Endothelial cell of umbilical vein (primary cell): ENCODE measurements around the gene ULK4. TPM values are rescaled to one million over a fixed set of nuclear protein-coding genes. Genes with fewer than 3 reads are reported as not detected.

ENCODE experiments used
- BruUV-seq: library from RNA; stranded (reverse); fragments of 400-500 nt; replicated peaks from 2 replicates; lab custom pipeline; 2021; lab: Mats Ljungman, UMichigan
- CTCF ChIA-PET: fragments of 300-600, 350-600 bp; sonication (Branson Sonifier 250); formaldehyde crosslinking; loops from one replicate; lab custom pipeline; 2021; ENCODE audit warnings: antibody characterized with exemption, inconsistent platforms; lab: Charles Lee
- POLR2A ChIA-PET: fragments of 300-600, 350-600 bp; sonication (Branson Sonifier 250); formaldehyde crosslinking; loops from one replicate; lab custom pipeline; 2021; ENCODE audit warnings: antibody characterized with exemption, inconsistent platforms; lab: Charles Lee
- DNase-seq: peaks from one replicate; pipeline ENCODE4 v3.0.0-alpha.2; 2011; ENCODE audit warnings: low read depth, low spot score
- FAIRE-seq: peaks from 2 replicates; lab custom pipeline; 2011; peaks lifted over from hg19 to GRCh38; lab: Jason Lieb, UNC
- H2AFZ ChIP-seq: 2 replicates; pipeline ENCODE4 v1.6.0; 2012; ENCODE audit warnings: low read depth, low read length, control low read depth, inconsistent platforms
- H3K27ac ChIP-seq: 2 replicates; pipeline ENCODE4 v1.5.1; 2011; ENCODE audit warnings: low read depth, mild to moderate bottlenecking, control low read depth, low read length, moderate library complexity; ENCODE audit not compliant: insufficient read depth
- H3K27me3 ChIP-seq, 2 experiments: 2 replicates each; pipeline versions ENCODE4 v1.6.0 to v1.6.1; 2011; ENCODE audit warnings: low read length in 2 of 2, mixed read lengths in 1 of 2; ENCODE audit not compliant: control insufficient read depth in 2 of 2, insufficient read depth in 2 of 2
- H3K36me3 ChIP-seq, 2 experiments: 2 replicates in 1 of 2; 3 replicates in 1 of 2; pipeline ENCODE4 v1.5.1; 2011; ENCODE audit warnings: low read length in 2 of 2, mild to moderate bottlenecking in 1 of 2, moderate library complexity in 1 of 2; ENCODE audit not compliant: control insufficient read depth in 2 of 2, insufficient read depth in 2 of 2; ENCODE audit errors: extremely low read depth in 1 of 2
- H3K4me1 ChIP-seq: 3 replicates; pipeline ENCODE4 v1.5.1; 2011; ENCODE audit warnings: mild to moderate bottlenecking, low read length; ENCODE audit not compliant: control insufficient read depth, insufficient read depth; ENCODE audit errors: extremely low read depth
- H3K4me2 ChIP-seq: 2 replicates; pipeline ENCODE4 v1.6.1; 2011; ENCODE audit warnings: low read length, control low read depth, mixed read lengths; ENCODE audit not compliant: insufficient read depth
- H3K4me3 ChIP-seq, 3 experiments: fragments of 200-600 bp in 1 of 3; sonication (generic), shearing (Covaris generic) in 1 of 3; replicated peaks in 1 of 3; 2 replicates each; pipeline ENCODE4 v1.5.1; 2011 to 2016; ENCODE audit warnings: control low read depth in 3 of 3, low read length in 3 of 3, mild to moderate bottlenecking in 2 of 3, inconsistent platforms in 1 of 3, low read depth in 1 of 3, moderate library complexity in 1 of 3; ENCODE audit not compliant: insufficient read depth in 1 of 3
- H3K79me2 ChIP-seq: 2 replicates; pipeline ENCODE4 v1.6.0; 2012; ENCODE audit warnings: low read length, inconsistent platforms; ENCODE audit not compliant: control insufficient read depth, insufficient read depth
- H3K9ac ChIP-seq: replicated peaks from 2 replicates; pipeline ENCODE3; 2011; ENCODE audit warnings: low read length, control low read depth; ENCODE audit not compliant: insufficient read depth; ENCODE audit errors: extremely low read depth
- H3K9me1 ChIP-seq: replicated peaks from 3 replicates; pipeline ENCODE4 v1.6.0; 2011; ENCODE audit warnings: mild to moderate bottlenecking, low read length; ENCODE audit not compliant: control insufficient read depth, insufficient read depth; ENCODE audit errors: extremely low read depth
- H3K9me3 ChIP-seq: replicated peaks from 2 replicates; pipeline ENCODE4 v1.5.1; 2012; ENCODE audit warnings: low read length, inconsistent platforms; ENCODE audit not compliant: control insufficient read depth, insufficient read depth
- H4K20me1 ChIP-seq: replicated peaks from 2 replicates; pipeline ENCODE3; 2011; ENCODE audit warnings: mild to moderate bottlenecking, low read length; ENCODE audit not compliant: control insufficient read depth, insufficient read depth; ENCODE audit errors: extremely low read depth
- CTCF ChIP-seq, 2 donors: IDR thresholded peaks; 1 replicate in 1 of 2; 2 replicates in 1 of 2; pipeline ENCODE4 v1.5.1; 2011; ENCODE audit warnings: low read length in 2 of 2, mild to moderate bottlenecking in 2 of 2, moderate library complexity in 2 of 2, control low read depth in 1 of 2, inconsistent platforms in 1 of 2, low read depth in 1 of 2; ENCODE audit not compliant: insufficient read depth in 1 of 2; ENCODE audit errors: extremely low read depth in 1 of 2
- EZH2 ChIP-seq: IDR thresholded peaks from 2 replicates; pipeline ENCODE4 v1.6.1; 2012; ENCODE audit warnings: borderline replicate concordance, low read depth, mild to moderate bottlenecking, moderate library complexity, low read length, inconsistent platforms; ENCODE audit not compliant: severe bottlenecking
- FOS ChIP-seq: IDR thresholded peaks from 2 replicates; pipeline ENCODE4 v1.6.1; 2011; ENCODE audit warnings: mild to moderate bottlenecking, low read length, moderate library complexity, borderline replicate concordance; ENCODE audit not compliant: insufficient read depth
- GATA2 ChIP-seq: IDR thresholded peaks from 2 replicates; pipeline ENCODE4 v1.7.0; 2011; ENCODE audit warnings: low read depth, mild to moderate bottlenecking, moderate library complexity, mixed read lengths, low read length; ENCODE audit not compliant: insufficient read length, insufficient read depth
- JUN ChIP-seq: IDR thresholded peaks from 2 replicates; pipeline ENCODE4 v1.6.1; 2011; ENCODE audit warnings: borderline replicate concordance, low read depth; ENCODE audit not compliant: insufficient read length, insufficient read depth
- MYC ChIP-seq: IDR thresholded peaks from one replicate; pipeline ENCODE4 v1.6.1; 2011; ENCODE audit warnings: mild to moderate bottlenecking, low read depth, low read length
- POLR2A ChIP-seq: IDR thresholded peaks from 2 replicates; pipeline ENCODE4 v1.6.1; 2012; ENCODE audit warnings: low read depth, mild to moderate bottlenecking, control low read depth, low read length
- POLR2AphosphoS5 ChIP-seq: IDR thresholded peaks from 2 replicates; pipeline ENCODE4 v1.6.1; 2012; ENCODE audit warnings: low read depth, mild to moderate bottlenecking, control low read depth, low read length, moderate library complexity; ENCODE audit not compliant: insufficient read depth
- dilution Hi-C: fragments of 300-500 bp; cut with MboI; formaldehyde crosslinking; loops from one replicate; pipeline ENCODE4 v1.15.0; 2019; ENCODE audit warnings: low sequenced_read_pairs; ENCODE audit not compliant: extremely low pct_ligation_motif_present
- intact Hi-C: fragments of 100-400 bp; cut with micrococcal nuclease; formaldehyde crosslinking; loops from one replicate; pipeline ENCODE4 v1.10.0; 2022
- polyA plus RNA-seq, 4 experiments: library from polyadenylated mRNA; depleted of rRNA in 3 of 4; stranded (reverse) in 3 of 4; unstranded in 1 of 4; fragments of >200 nt; gene quantifications; 2 replicates each; pipeline versions ENCODE4 v1.2.1 to v1.2.3, GENCODE V29; 2011 to 2012; ENCODE audit warnings: missing spikeins in 1 of 4
- total RNA-seq: library from RNA; stranded (reverse); gene quantifications from 2 replicates; pipeline ENCODE4 v1.2.3, GENCODE V29; 2021
- TF ChIP-seq, protein P1 (sequence below): IDR thresholded peaks from 2 replicates; pipeline ENCODE4 v1.6.1; 2011; ENCODE audit not compliant: insufficient read depth, insufficient read length

ULK4 gene
- total and polyA plus RNA-seq, 2 donors (not counting 3 experiments of a cell fraction or from before 2014, with no cell fraction given) = 3.3 to 16.0 TPM

- dilution Hi-C loops (no loop called here), intact Hi-C loops (no loop called here)
- FAIRE-seq (no peak), DNase-seq (no peak)
- H3K4me3 ChIP-seq = no peak overlapping the region
- H3K27me3 ChIP-seq = no peaks in the 10 kb centered on the region
- H3K4me2 ChIP-seq = no peak overlapping the region
- BruUV-seq = no TSS peak
- TF ChIP-seq GATA2 (no peak), POLR2AphosphoS5 (no peak), POLR2A (no peak), CTCF (IDR thresholded peaks at IDR 0.05; ENCODE audit: extremely low read depth in 1 of 2, insufficient read depth in 1 of 2, low read depth in 1 of 2, low read length in 2 of 2) (no peak), FOS (no peak), EZH2 (no peak), JUN (no peak), MYC (no peak)
- TF ChIP-seq, protein P1, sequence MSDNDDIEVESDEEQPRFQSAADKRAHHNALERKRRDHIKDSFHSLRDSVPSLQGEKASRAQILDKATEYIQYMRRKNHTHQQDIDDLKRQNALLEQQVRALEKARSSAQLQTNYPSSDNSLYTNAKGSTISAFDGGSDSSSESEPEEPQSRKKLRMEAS = no peak
- H3K79me2 ChIP-seq = no peaks in the 10 kb centered on the region
- H3K27ac ChIP-seq = no peak overlapping the region
- H3K9ac ChIP-seq = no peak overlapping the region
- no peaks in the 10 kb centered on the region for H3K4me1 ChIP-seq
- no peaks in the 10 kb centered on the region for H3K9me3 ChIP-seq
- no peak overlapping the region for H2AFZ ChIP-seq
- ChIA-PET POLR2A (no interaction called here), CTCF (interaction anchor here (0.7 to 0.9 kb wide), 2 partner anchors 9 to 17 kb away, joined by 3 read pairs; no protein-coding TSS in a partner anchor)
- H3K9me1 ChIP-seq = no peaks in the 10 kb centered on the region
- H3K36me3 ChIP-seq = no peaks in the 10 kb centered on the region
- no peaks in the 10 kb centered on the region for H4K20me1 ChIP-seq
These were observed 311.5 kb downstream of the ULK4 start for GRCh38 chr3:41650406-41650805.
